Measurements from ENCODE around the gene GSTA5. TPM values are rescaled to one million over a fixed set of nuclear protein-coding genes. Genes with fewer than 3 reads are reported as not detected.
"Not testable (repeated sequence)": the region's sequence is repeated elsewhere in the genome, so short reads cannot be mapped to it uniquely, and the experiment has no call there.

Gene GSTA5
- total and polyA plus RNA-seq, 10 of the 15 experiments (the other 5 are each of a cell fraction or from before 2014, with no cell fraction given), result not detected

DNA sequence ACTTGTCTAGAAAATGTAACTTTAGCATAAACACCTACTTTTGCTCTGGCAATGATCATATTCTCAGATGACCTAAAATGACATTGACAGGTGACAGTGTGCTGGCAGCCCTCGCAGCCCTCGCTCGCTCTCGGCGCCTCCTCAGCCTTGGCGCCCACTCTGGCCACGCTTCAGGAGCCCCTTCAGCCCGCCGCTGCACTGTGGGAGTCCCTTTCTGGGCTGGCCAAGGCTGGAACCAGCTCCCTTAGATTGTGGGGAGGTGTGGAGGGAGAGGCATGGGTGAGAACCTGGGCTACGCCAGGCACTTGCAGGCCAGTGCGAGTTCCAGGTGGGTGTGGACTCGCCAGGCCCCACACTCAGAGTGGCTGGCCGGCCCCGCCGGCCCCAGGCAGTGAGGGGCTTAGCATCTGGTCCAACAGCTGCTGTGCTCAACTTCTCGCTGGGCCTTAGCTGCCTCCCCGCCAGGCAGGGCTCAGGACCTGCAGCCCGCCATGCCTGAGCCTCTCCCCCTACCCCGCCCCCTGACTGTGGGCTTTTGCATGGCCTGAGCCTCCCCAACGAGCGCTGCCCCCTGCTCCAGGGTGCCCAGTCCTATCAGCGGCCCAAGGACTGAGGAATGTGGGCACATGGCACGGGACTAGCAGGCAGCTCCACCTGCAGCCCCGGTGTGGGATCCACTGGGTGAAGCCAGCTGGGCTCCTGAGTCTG is 54.2 kb downstream of the GSTA5 start:
- Histone ChIP-seq H3K36me3 (ENCODE audit: control insufficient read depth in 2 of 2, insufficient read depth in 2 of 2, low read length in 1 of 2) (no peaks in the 10 kb centered on the region), H4K20me1 (ENCODE audit: control insufficient read depth, insufficient read depth) (no peaks in the 10 kb centered on the region), H3K4me3 (no peak overlapping the region), H2AFZ (ENCODE audit: control insufficient read depth, low read depth, low read length) (no peak overlapping the region), H3K4me1 (ENCODE audit: control insufficient read depth, insufficient read depth, low read length) (no peaks in the 10 kb centered on the region), H3K4me2 (ENCODE audit: control insufficient read depth, insufficient read depth) (no peak overlapping the region), H3K27me3 (replicated peaks in 1 of 2; ENCODE audit: control insufficient read depth in 2 of 2, insufficient read depth in 2 of 2, low read length in 1 of 2) (no peaks in the 10 kb centered on the region), H3K9ac (ENCODE audit: control insufficient read depth, insufficient read depth, low read length) (no peak overlapping the region), H3K27ac (ENCODE audit: control insufficient read depth, insufficient read depth) (no peak overlapping the region), H3K9me3 (replicated peaks; ENCODE audit: control insufficient read depth, insufficient read depth, low read length) (no peaks in the 10 kb centered on the region), H3K79me2 (ENCODE audit: control insufficient read depth, insufficient read depth, low read length) (no peaks in the 10 kb centered on the region)
- DNase-seq (ENCODE audit: low read depth, low spot score), result no peak
- no peak for FAIRE-seq
- ChIA-PET CTCF (no interaction called here), RAD21 (ENCODE audit: unreplicated experiment) (no interaction called here), POLR2A (no interaction called here), SMC1A (ENCODE audit: uncharacterized antibody, unreplicated experiment) (no interaction called here)
- WGBS (ENCODE audit: insufficient coverage, insufficient replicate concordance, low lambda C conversion rate, missing lambda C conversion rate), result 39% methylated on average over 24 of the region's 24 CpGs
- TF ChIP-seq CHD2 (IDR thresholded peaks at IDR 0.05; ENCODE audit: borderline replicate concordance, low read depth, low read length) (no peak), MEF2A (IDR thresholded peaks at IDR 0.05; ENCODE audit: insufficient read depth, low read depth, low read length) (no peak), NFIC (IDR thresholded peaks at IDR 0.05; ENCODE audit: low read depth, low read length) (no peak), NR2C1 (IDR thresholded peaks at IDR 0.05) (no peak)
- TF ChIP-seq, protein P1, sequence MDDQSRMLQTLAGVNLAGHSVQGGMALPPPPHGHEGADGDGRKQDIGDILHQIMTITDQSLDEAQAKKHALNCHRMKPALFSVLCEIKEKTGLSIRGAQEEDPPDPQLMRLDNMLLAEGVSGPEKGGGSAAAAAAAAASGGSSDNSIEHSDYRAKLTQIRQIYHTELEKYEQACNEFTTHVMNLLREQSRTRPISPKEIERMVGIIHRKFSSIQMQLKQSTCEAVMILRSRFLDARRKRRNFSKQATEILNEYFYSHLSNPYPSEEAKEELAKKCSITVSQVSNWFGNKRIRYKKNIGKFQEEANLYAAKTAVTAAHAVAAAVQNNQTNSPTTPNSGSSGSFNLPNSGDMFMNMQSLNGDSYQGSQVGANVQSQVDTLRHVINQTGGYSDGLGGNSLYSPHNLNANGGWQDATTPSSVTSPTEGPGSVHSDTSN (IDR thresholded peaks at IDR 0.05; ENCODE audit: insufficient replicate concordance, low read depth, low read length), result no peak
- no TSS peak for BruUV-seq (replicated peaks)
- intact Hi-C loops (cut with micrococcal nuclease; ENCODE audit: unreplicated experiment) (no loop called here), in situ Hi-C loops (cut with MboI) (loop anchor here (5.0 kb wide), 1 partner anchor 41 kb away; no protein-coding TSS in a partner anchor)
- no peak for ATAC-seq

DNA sequence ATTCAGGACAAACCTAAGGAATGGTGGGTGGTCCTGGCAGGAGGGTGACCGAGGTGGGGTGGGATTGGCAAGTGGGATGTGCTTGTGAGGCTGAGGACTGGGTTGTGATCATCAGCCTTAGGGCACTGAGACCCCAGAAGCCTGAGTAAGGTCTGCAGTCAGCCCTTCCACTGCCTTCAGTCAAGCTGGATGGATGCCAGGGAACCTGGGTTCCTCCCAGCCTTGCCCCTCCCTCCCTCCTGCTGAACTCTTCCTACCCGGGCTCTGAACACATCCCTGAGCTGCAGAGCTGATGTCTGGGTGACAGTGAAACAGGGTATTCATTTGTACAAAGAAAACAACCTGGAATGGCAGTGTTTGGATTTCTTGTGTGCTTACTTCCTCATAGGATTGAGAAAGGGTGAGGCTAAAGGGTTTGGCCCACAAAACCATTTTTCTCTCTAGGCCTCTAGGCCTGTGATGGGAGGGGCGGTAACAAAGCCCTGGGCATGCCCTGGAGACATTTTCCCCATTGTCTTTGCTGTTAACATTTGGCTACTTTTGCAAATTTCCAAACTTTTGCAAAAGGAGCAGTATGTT is 57.8 kb downstream of the GSTA5 start:
- not testable (repeated sequence) for BruUV-seq (replicated peaks)

DNA sequence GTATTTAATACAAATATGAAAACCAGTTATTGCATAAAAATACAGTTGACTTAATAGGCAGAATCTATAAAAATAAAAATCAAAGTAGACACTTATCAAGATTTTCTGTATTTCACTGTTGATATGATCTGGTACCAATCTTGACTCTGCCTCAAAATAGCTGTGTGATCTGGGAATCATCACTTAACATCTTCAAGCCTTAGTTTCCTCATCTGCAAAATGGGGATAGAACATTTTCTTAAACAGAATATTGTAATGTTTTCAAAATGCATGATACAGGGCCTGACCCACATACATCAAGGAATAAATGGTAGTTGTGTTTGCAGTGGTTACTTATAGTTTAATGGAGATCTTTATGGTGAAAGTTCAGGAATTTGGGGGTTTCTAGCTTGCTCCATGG is 58.4 kb downstream of the GSTA5 start:
- H3K36me3 ChIP-seq (ENCODE audit: control insufficient read depth in 2 of 2, insufficient read depth in 2 of 2, low read length in 1 of 2); H3K4me2 ChIP-seq (ENCODE audit: control insufficient read depth, insufficient read depth); H2AFZ ChIP-seq (ENCODE audit: control insufficient read depth, low read depth, low read length); in situ Hi-C loops (cut with MboI); H3K9me3 ChIP-seq (replicated peaks; ENCODE audit: control insufficient read depth, insufficient read depth, low read length); H3K79me2 ChIP-seq (ENCODE audit: control insufficient read depth, insufficient read depth, low read length); intact Hi-C loops (cut with micrococcal nuclease; ENCODE audit: unreplicated experiment); ATAC-seq; H3K4me3 ChIP-seq; H3K27ac ChIP-seq (ENCODE audit: control insufficient read depth, insufficient read depth); H4K20me1 ChIP-seq (ENCODE audit: control insufficient read depth, insufficient read depth); FAIRE-seq; H3K4me1 ChIP-seq (ENCODE audit: control insufficient read depth, insufficient read depth, low read length); H3K9ac ChIP-seq (ENCODE audit: control insufficient read depth, insufficient read depth, low read length); BruUV-seq (replicated peaks); RAD21 ChIA-PET (ENCODE audit: unreplicated experiment); H3K27me3 ChIP-seq (replicated peaks in 1 of 2; ENCODE audit: control insufficient read depth in 2 of 2, insufficient read depth in 2 of 2, low read length in 1 of 2); DNase-seq (ENCODE audit: low read depth, low spot score); POLR2A ChIA-PET; SMC1A ChIA-PET (ENCODE audit: uncharacterized antibody, unreplicated experiment): not testable (repeated sequence)
- CTCF ChIA-PET, result interaction anchor here (0.6 kb wide), 1 partner anchor 731 kb away, joined by 3 read pairs; no protein-coding TSS in a partner anchor

More for the DNA sequence above, 57.8 kb downstream of the GSTA5 start:
- H3K4me1 ChIP-seq (ENCODE audit: control insufficient read depth, insufficient read depth, low read length); SMC1A ChIA-PET (ENCODE audit: uncharacterized antibody, unreplicated experiment); H3K4me2 ChIP-seq (ENCODE audit: control insufficient read depth, insufficient read depth); H3K9me3 ChIP-seq (replicated peaks; ENCODE audit: control insufficient read depth, insufficient read depth, low read length); H3K9ac ChIP-seq (ENCODE audit: control insufficient read depth, insufficient read depth, low read length); intact Hi-C loops (cut with micrococcal nuclease; ENCODE audit: unreplicated experiment); H2AFZ ChIP-seq (ENCODE audit: control insufficient read depth, low read depth, low read length); POLR2A ChIA-PET; RAD21 ChIA-PET (ENCODE audit: unreplicated experiment); H3K27me3 ChIP-seq (replicated peaks in 1 of 2; ENCODE audit: control insufficient read depth in 2 of 2, insufficient read depth in 2 of 2, low read length in 1 of 2); in situ Hi-C loops (cut with MboI); ATAC-seq; H3K27ac ChIP-seq (ENCODE audit: control insufficient read depth, insufficient read depth); CTCF ChIA-PET; H3K79me2 ChIP-seq (ENCODE audit: control insufficient read depth, insufficient read depth, low read length); H3K36me3 ChIP-seq (ENCODE audit: control insufficient read depth in 2 of 2, insufficient read depth in 2 of 2, low read length in 1 of 2); DNase-seq (ENCODE audit: low read depth, low spot score); FAIRE-seq; H3K4me3 ChIP-seq; H4K20me1 ChIP-seq (ENCODE audit: control insufficient read depth, insufficient read depth): not testable (repeated sequence)
- 3% methylated on average over 3 of the region's 3 CpGs for WGBS (ENCODE audit: insufficient coverage, insufficient replicate concordance, low lambda C conversion rate, missing lambda C conversion rate)
